HepG2 (cell line): ENCODE results near the gene ANKRD13D. TPM values are rescaled to one million over a fixed set of nuclear protein-coding genes. Genes with fewer than 3 reads are reported as not detected.

Experiments used
- ARID4A ChIP-seq: sonication (generic); formaldehyde crosslinking; IDR thresholded peaks from 2 replicates; pipeline ENCODE4 v1.5.0; 2020; ENCODE audit warnings: mild to moderate bottlenecking, missing genetic modification reagents, borderline replicate concordance
- ATF6 ChIP-seq: sonication (generic); formaldehyde crosslinking; conservative IDR thresholded peaks from 2 replicates; pipeline ENCODE4 v1.4.0; 2020; ENCODE audit warnings: missing genetic modification reagents
- FOXA1 ChIP-seq, 2 experiments: fragments of 450-650 bp in 1 of 2; sonication (generic) in 1 of 2; formaldehyde crosslinking in 1 of 2; IDR thresholded peaks; 2 replicates each; pipeline versions ENCODE4 v1.4.0 to v1.6.1; 2016 to 2020; ENCODE audit warnings: missing genetic modification reagents in 1 of 2
- HNF1B ChIP-seq: sonication (generic); formaldehyde crosslinking; IDR thresholded peaks from 2 replicates; pipeline ENCODE4 v1.5.1; 2020; ENCODE audit warnings: mild to moderate bottlenecking, moderate library complexity, missing genetic modification reagents
- PHF20 ChIP-seq: sonication (generic); formaldehyde crosslinking; IDR thresholded peaks from 2 replicates; pipeline ENCODE4 v1.5.0; 2020; ENCODE audit warnings: mild to moderate bottlenecking, missing genetic modification reagents
- TFAP4 ChIP-seq: sonication (generic); IDR thresholded peaks from 2 replicates; pipeline ENCODE4 v1.6.1; 2016; ENCODE audit warnings: low read depth, borderline replicate concordance
- ZBTB44 ChIP-seq: sonication (generic); formaldehyde crosslinking; IDR thresholded peaks from 2 replicates; pipeline ENCODE4 v1.4.0; 2020; ENCODE audit warnings: missing genetic modification reagents
- ZBTB8A ChIP-seq: sonication (generic); formaldehyde crosslinking; IDR thresholded peaks from 2 replicates; pipeline ENCODE4 v1.4.0; 2020; ENCODE audit warnings: mild to moderate bottlenecking, low read depth, missing genetic modification reagents, borderline replicate concordance
- ZNF501 ChIP-seq: sonication (generic); formaldehyde crosslinking; IDR thresholded peaks from 2 replicates; pipeline ENCODE4 v1.5.1; 2020; ENCODE audit warnings: mild to moderate bottlenecking, moderate library complexity, missing genetic modification reagents
- ZNF546 ChIP-seq: sonication (generic); formaldehyde crosslinking; conservative IDR thresholded peaks from 2 replicates; pipeline ENCODE4 v1.8.1; 2023; ENCODE audit warnings: mild to moderate bottlenecking, missing genetic modification reagents
- ZNF572 ChIP-seq: sonication (generic); formaldehyde crosslinking; IDR thresholded peaks from 2 replicates; pipeline ENCODE4 v1.5.1; 2020; ENCODE audit warnings: mild to moderate bottlenecking, missing genetic modification reagents
- ZNF574 ChIP-seq: sonication (generic); formaldehyde crosslinking; IDR thresholded peaks from 2 replicates; pipeline ENCODE4 v1.4.0; 2020; ENCODE audit warnings: missing genetic modification reagents
- ZNF709 ChIP-seq: sonication (generic); formaldehyde crosslinking; IDR thresholded peaks from 2 replicates; pipeline ENCODE4 v1.5.0; 2020; ENCODE audit warnings: mild to moderate bottlenecking, missing genetic modification reagents
- polyA plus RNA-seq, 8 experiments: library from polyadenylated mRNA; depleted of rRNA in 3 of 8; stranded (reverse) in 7 of 8; unstranded in 1 of 8; fragments of >200 nt; fragmentation: Illumina TruSeq in 4 of 8; extraction: Trizol in 4 of 8; gene quantifications; 2 replicates each; pipeline versions ENCODE4 v1.2.1 to v1.2.3, GENCODE V29; 2011 to 2016; ENCODE audit warnings: low read depth in 4 of 8, missing spikeins in 1 of 8, mixed read lengths in 1 of 8; ENCODE audit not compliant: insufficient read depth in 1 of 8
- total RNA-seq, 5 experiments: library from RNA; depleted of rRNA; stranded (reverse); fragments of >200 nt; fragmentation: Illumina TruSeq; extraction: Trizol; gene quantifications; 2 replicates each; pipeline ENCODE4 v1.2.3, GENCODE V29; 2016; ENCODE audit warnings: low read depth in 1 of 5

ANKRD13D gene
- total and polyA plus RNA-seq, 2 of the 13 experiments (the other 11 are each of a cell fraction or from before 2014, with no cell fraction given): 18.6 to 27.3 TPM

- TF ChIP-seq FOXA1 (IDR thresholded peaks at IDR 0.05) (no peak), FOXA1 (CRISPR knock-in tag; IDR thresholded peaks at IDR 0.05) (peak; percentile 84), ZBTB8A (CRISPR knock-in tag) (no peak), ATF6 (CRISPR knock-in tag) (no peak), ARID4A (CRISPR knock-in tag) (peak; percentile 57; the same call in 1 of the 2 replicates), ZNF501 (CRISPR knock-in tag) (peak; percentile 60; the same call in 1 of the 2 replicates), PHF20 (CRISPR knock-in tag) (no peak), ZNF574 (CRISPR knock-in tag) (peak; percentile 21; the same call in 1 of the 2 replicates), ZNF546 (0 out of 2 replicates have a peak, but pooled peaks have one; percentile 73), TFAP4 (no peak; the same call in 1 of the 2 replicates), ZBTB44 (no peak), HNF1B (peak; percentile 76), ZNF572 (CRISPR knock-in tag) (0 out of 2 replicates have a peak, but pooled peaks have one; percentile 25), ZNF709 (CRISPR knock-in tag) (0 out of 2 replicates have a peak, but pooled peaks have one; percentile 22)
These were observed 21.7 kb upstream of the ANKRD13D start (continued) for GRCh38 chr11:67267188-67268080.
